ENCODE results near the gene ME2. TPM values are rescaled to one million over a fixed set of nuclear protein-coding genes. Genes with fewer than 3 reads are reported as not detected.
"Not testable (repeated sequence)": the region's sequence is repeated elsewhere in the genome, so short reads cannot be mapped to it uniquely, and the experiment has no call there.

ME2 gene
- total RNA-seq, 2 experiments from 2014 or later, result 138 to 141 TPM

- ChIA-PET CTCF (no interaction called here), POLR2A (no interaction called here)
- H3K27me3 Mint-ChIP-seq, result no peaks in the 10 kb centered on the region
- no peaks in the 10 kb centered on the region for H3K9me3 Mint-ChIP-seq
- H3K36me3 Mint-ChIP-seq (ENCODE audit: low read depth), result peaks cover 16% of the 10 kb centered on the region
- no peak for DNase-seq
- H3K4me3 Mint-ChIP-seq, result no peak overlapping the region
- peaks cover 5% of the 10 kb centered on the region for H3K4me1 Mint-ChIP-seq (ENCODE audit: low read depth)
- ATAC-seq, result no peak
- intact Hi-C loops (cut with micrococcal nuclease), result no loop called here
- peak overlapping the region; percentile 45 for H3K27ac Mint-ChIP-seq
- no peak for TF ChIP-seq CTCF (IDR thresholded peaks at IDR 0.05)
Measured at GRCh38 chr18:50935493-50936191, 56.7 kb downstream of the ME2 start.

GRCh38 chr18:50937183-50937582, 58.3 kb downstream of the ME2 start:
- ATAC-seq (no peak), DNase-seq (no peak)
- H3K27me3 Mint-ChIP-seq, result no peaks in the 10 kb centered on the region
- peaks cover 5% of the 10 kb centered on the region for H3K4me1 Mint-ChIP-seq (ENCODE audit: low read depth)
- POLR2A ChIA-PET, result interaction anchor here (0.7 kb wide), 1 partner anchor 29 kb away, joined by 5 read pairs; no protein-coding TSS in a partner anchor
- intact Hi-C loops (cut with micrococcal nuclease), result no loop called here
- H3K9me3 Mint-ChIP-seq, result no peaks in the 10 kb centered on the region
- no peak overlapping the region for H3K4me3 Mint-ChIP-seq
- peaks cover 18% of the 10 kb centered on the region for H3K36me3 Mint-ChIP-seq (ENCODE audit: low read depth)
- CTCF ChIA-PET, result no interaction called here
- peak overlapping the region; percentile 63 for H3K27ac Mint-ChIP-seq
- TF ChIP-seq CTCF (IDR thresholded peaks at IDR 0.05), result no peak

GRCh38 chr18:50938912-50939311, 60.0 kb downstream of the ME2 start:
- no peak for TF ChIP-seq CTCF (IDR thresholded peaks at IDR 0.05)
- Mint-ChIP-seq H3K36me3 (ENCODE audit: low read depth) (peaks cover 17% of the 10 kb centered on the region), H3K9me3 (no peaks in the 10 kb centered on the region), H3K4me3 (no peak overlapping the region), H3K27me3 (no peaks in the 10 kb centered on the region), H3K4me1 (ENCODE audit: low read depth) (peaks cover 5% of the 10 kb centered on the region), H3K27ac (no peak overlapping the region)
- CTCF ChIA-PET, result interaction anchor here (0.9 to 1.3 kb wide), 3 partner anchors 58 to 119 kb away, joined by 3 to 4 read pairs (median 3); no protein-coding TSS in a partner anchor
- DNase-seq (no peak), ATAC-seq (no peak)
- POLR2A ChIA-PET, result no interaction called here
- intact Hi-C loops (cut with micrococcal nuclease), result no loop called here

GRCh38 chr18:50944245-50944932, 65.5 kb downstream of the ME2 start:
- ChIA-PET CTCF (interaction anchor here (0.9 kb wide), 1 partner anchor 23 kb away, joined by 3 read pairs; the partner anchor contains the start of gene ELAC1), POLR2A (interaction anchor here (1.2 kb wide), 1 partner anchor 12 kb away, joined by 3 read pairs; no protein-coding TSS in a partner anchor)
- Mint-ChIP-seq H3K27ac (no peak overlapping the region), H3K4me1 (ENCODE audit: low read depth) (no peaks in the 10 kb centered on the region), H3K27me3 (no peaks in the 10 kb centered on the region), H3K9me3 (no peaks in the 10 kb centered on the region), H3K36me3 (ENCODE audit: low read depth) (peaks cover 22% of the 10 kb centered on the region), H3K4me3 (no peak overlapping the region)
- DNase-seq (no peak), ATAC-seq (no peak)
- TF ChIP-seq CTCF (IDR thresholded peaks at IDR 0.05), result no peak
- intact Hi-C loops (cut with micrococcal nuclease), result no loop called here

- DNase-seq; H3K4me3 Mint-ChIP-seq; H3K9me3 Mint-ChIP-seq; POLR2A ChIA-PET; H3K27me3 Mint-ChIP-seq; CTCF ChIA-PET; H3K27ac Mint-ChIP-seq; H3K4me1 Mint-ChIP-seq (ENCODE audit: low read depth); ATAC-seq; intact Hi-C loops (cut with micrococcal nuclease): not testable (repeated sequence)
- H3K36me3 Mint-ChIP-seq (ENCODE audit: low read depth), result peaks cover 21% of the 10 kb centered on the region
Measured at GRCh38 chr18:50945918-50946317, 67.0 kb downstream of the ME2 start.

All from activated CD8-positive, alpha-beta T cell treated with anti-CD3 and anti-CD28 coated beads for 36 hours (primary cell).